ENCODE data around the gene TCTN1.
"Not testable (repeated sequence)": the region's sequence is repeated elsewhere in the genome, so short reads cannot be mapped to it uniquely, and the experiment has no call there.

Gene TCTN1

GRCh38 chr12:110566993-110567392 lies 46.9 kb upstream of the TCTN1 start:
- Histone ChIP-seq H4K20me1 (ENCODE audit: insufficient read depth, low read length) (peaks cover 48% of the 10 kb centered on the region), H3K36me3 (ENCODE audit: insufficient read depth, low read length) (peaks cover 4% of the 10 kb centered on the region; the same call in 1 of the 2 replicates), H3K4me1 (ENCODE audit: insufficient read depth, low read length) (no peaks in the 10 kb centered on the region), H2AFZ (ENCODE audit: low read depth, low read length) (no peak overlapping the region), H3K27ac (ENCODE audit: low read length) (no peak overlapping the region), H3K9ac (ENCODE audit: low read depth, low read length) (no peak overlapping the region), H3K79me2 (ENCODE audit: insufficient read depth, low read length) (peaks cover 89% of the 10 kb centered on the region), H3K4me2 (ENCODE audit: insufficient read depth, low read length) (no peak overlapping the region), H3K4me3 (ENCODE audit: low read depth in 1 of 2, low read length in 2 of 2) (no peak overlapping the region), H3K9me3 (ENCODE audit: insufficient read depth, low read length, severe bottlenecking) (peaks cover 10% of the 10 kb centered on the region), H3K27me3 (ENCODE audit: insufficient read depth, low read length, poor library complexity) (no peaks in the 10 kb centered on the region)
- ATAC-seq (ENCODE audit: insufficient read depth, low read depth) (no peak), DNase-seq (no peak)
- no peak for TF ChIP-seq EZH2 (IDR thresholded peaks at IDR 0.05; ENCODE audit: borderline replicate concordance, low read depth, low read length, severe bottlenecking)
- TF ChIP-seq, protein P1, sequence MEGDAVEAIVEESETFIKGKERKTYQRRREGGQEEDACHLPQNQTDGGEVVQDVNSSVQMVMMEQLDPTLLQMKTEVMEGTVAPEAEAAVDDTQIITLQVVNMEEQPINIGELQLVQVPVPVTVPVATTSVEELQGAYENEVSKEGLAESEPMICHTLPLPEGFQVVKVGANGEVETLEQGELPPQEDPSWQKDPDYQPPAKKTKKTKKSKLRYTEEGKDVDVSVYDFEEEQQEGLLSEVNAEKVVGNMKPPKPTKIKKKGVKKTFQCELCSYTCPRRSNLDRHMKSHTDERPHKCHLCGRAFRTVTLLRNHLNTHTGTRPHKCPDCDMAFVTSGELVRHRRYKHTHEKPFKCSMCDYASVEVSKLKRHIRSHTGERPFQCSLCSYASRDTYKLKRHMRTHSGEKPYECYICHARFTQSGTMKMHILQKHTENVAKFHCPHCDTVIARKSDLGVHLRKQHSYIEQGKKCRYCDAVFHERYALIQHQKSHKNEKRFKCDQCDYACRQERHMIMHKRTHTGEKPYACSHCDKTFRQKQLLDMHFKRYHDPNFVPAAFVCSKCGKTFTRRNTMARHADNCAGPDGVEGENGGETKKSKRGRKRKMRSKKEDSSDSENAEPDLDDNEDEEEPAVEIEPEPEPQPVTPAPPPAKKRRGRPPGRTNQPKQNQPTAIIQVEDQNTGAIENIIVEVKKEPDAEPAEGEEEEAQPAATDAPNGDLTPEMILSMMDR (IDR thresholded peaks at IDR 0.05; ENCODE audit: borderline replicate concordance, extremely low read depth, low read length, poor library complexity, severe bottlenecking), result no peak

DNA sequence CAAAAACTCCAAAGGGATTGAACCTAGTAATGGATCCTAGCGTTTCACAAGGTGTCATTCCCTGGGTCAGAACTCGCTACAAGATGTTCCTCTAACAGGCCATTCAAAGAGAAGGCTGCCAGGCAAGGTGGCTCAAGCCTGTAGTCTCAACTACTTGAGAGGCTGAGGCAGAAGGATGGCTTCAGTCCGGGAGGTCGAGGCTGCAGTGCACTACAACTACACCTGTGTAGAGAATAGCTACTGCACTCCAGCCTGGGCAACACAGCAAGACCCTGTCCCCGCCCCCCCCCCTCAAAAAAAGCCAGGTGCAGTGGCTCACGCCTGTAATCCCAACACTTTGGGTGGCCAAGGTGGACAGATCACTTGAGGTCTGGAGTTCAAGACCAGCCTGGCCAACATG lies 45.2 kb upstream of the TCTN1 start:
- Histone ChIP-seq H3K4me1 (ENCODE audit: insufficient read depth, low read length) (no peaks in the 10 kb centered on the region), H4K20me1 (ENCODE audit: insufficient read depth, low read length) (peaks cover 39% of the 10 kb centered on the region)
- no peak for ATAC-seq (ENCODE audit: insufficient read depth, low read depth)

DNA sequence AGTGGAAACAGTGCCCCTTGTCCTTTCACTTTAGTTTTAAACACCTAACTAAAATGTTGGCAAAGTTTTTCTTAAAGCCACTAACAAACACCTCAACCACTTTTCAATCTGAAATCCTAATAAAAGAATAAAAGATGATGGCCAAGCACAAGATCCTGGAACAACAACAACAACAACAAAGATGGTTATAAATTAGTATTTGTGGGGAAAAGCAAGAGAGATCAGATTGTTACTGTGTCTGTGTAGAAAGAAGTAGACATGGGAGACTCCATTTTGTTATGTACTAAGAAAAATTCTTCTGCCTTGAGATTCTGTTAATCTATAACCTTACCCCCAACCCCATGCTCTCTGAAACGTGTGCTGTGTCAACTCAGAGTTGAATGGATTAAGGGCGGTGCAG lies 44.1 kb upstream of the TCTN1 start:
- not testable (repeated sequence) for H3K9ac ChIP-seq (ENCODE audit: low read depth, low read length); H3K27ac ChIP-seq (ENCODE audit: low read length); H3K4me2 ChIP-seq (ENCODE audit: insufficient read depth, low read length); DNase-seq; ATAC-seq (ENCODE audit: insufficient read depth, low read depth); H3K4me1 ChIP-seq (ENCODE audit: insufficient read depth, low read length); H3K36me3 ChIP-seq (ENCODE audit: insufficient read depth, low read length); H3K27me3 ChIP-seq (ENCODE audit: insufficient read depth, low read length, poor library complexity); H2AFZ ChIP-seq (ENCODE audit: low read depth, low read length); H3K4me3 ChIP-seq (ENCODE audit: low read depth in 1 of 2, low read length in 2 of 2)
- Histone ChIP-seq H4K20me1 (ENCODE audit: insufficient read depth, low read length) (peaks cover 31% of the 10 kb centered on the region), H3K9me3 (ENCODE audit: insufficient read depth, low read length, severe bottlenecking) (peaks cover 18% of the 10 kb centered on the region), H3K79me2 (ENCODE audit: insufficient read depth, low read length) (peaks cover 89% of the 10 kb centered on the region)

More for the DNA sequence above, 45.2 kb upstream of the TCTN1 start:
- no peak overlapping the region for H3K9ac ChIP-seq (ENCODE audit: low read depth, low read length)
- peaks cover 10% of the 10 kb centered on the region for H3K36me3 ChIP-seq (ENCODE audit: insufficient read depth, low read length)
- no peaks in the 10 kb centered on the region for H3K27me3 ChIP-seq (ENCODE audit: insufficient read depth, low read length, poor library complexity)
- DNase-seq, result no peak
- no peak overlapping the region for H3K27ac ChIP-seq (ENCODE audit: low read length)
- peaks cover 18% of the 10 kb centered on the region for H3K9me3 ChIP-seq (ENCODE audit: insufficient read depth, low read length, severe bottlenecking)
- H3K4me2 ChIP-seq (ENCODE audit: insufficient read depth, low read length), result no peak overlapping the region
- no peak for TF ChIP-seq EZH2 (IDR thresholded peaks at IDR 0.05; ENCODE audit: borderline replicate concordance, low read depth, low read length, severe bottlenecking)
- TF ChIP-seq, protein P1 (IDR thresholded peaks at IDR 0.05; ENCODE audit: borderline replicate concordance, extremely low read depth, low read length, poor library complexity, severe bottlenecking), result no peak
- no peak overlapping the region for H2AFZ ChIP-seq (ENCODE audit: low read depth, low read length)
- no peak overlapping the region for H3K4me3 ChIP-seq (ENCODE audit: low read depth in 1 of 2, low read length in 2 of 2)
- H3K79me2 ChIP-seq (ENCODE audit: insufficient read depth, low read length), result peaks cover 89% of the 10 kb centered on the region

- ATAC-seq (ENCODE audit: insufficient read depth, low read depth); H3K27ac ChIP-seq (ENCODE audit: low read length); H3K4me3 ChIP-seq (ENCODE audit: low read depth in 1 of 2, low read length in 2 of 2); H3K4me1 ChIP-seq (ENCODE audit: insufficient read depth, low read length); H3K9ac ChIP-seq (ENCODE audit: low read depth, low read length); DNase-seq; H3K4me2 ChIP-seq (ENCODE audit: insufficient read depth, low read length); H2AFZ ChIP-seq (ENCODE audit: low read depth, low read length); H3K36me3 ChIP-seq (ENCODE audit: insufficient read depth, low read length); H3K27me3 ChIP-seq (ENCODE audit: insufficient read depth, low read length, poor library complexity): not testable (repeated sequence)
- H3K9me3 ChIP-seq (ENCODE audit: insufficient read depth, low read length, severe bottlenecking), result peaks cover 18% of the 10 kb centered on the region
- H3K79me2 ChIP-seq (ENCODE audit: insufficient read depth, low read length), result peaks cover 89% of the 10 kb centered on the region
- H4K20me1 ChIP-seq (ENCODE audit: insufficient read depth, low read length), result peaks cover 26% of the 10 kb centered on the region
Observed at GRCh38 chr12:110570798-110571197, 43.1 kb upstream of the TCTN1 start.
